Nephron (organoid): ENCODE data around the gene LGR4.

Experiments
- H3K27ac Mint-ChIP-seq, 3 experiments: 2 replicates each; pipeline ENCODE4 v1.8.0; 2020; ENCODE audit warnings: mixed read lengths in 3 of 3, mild to moderate bottlenecking in 2 of 3, moderate library complexity in 1 of 3
- H3K27me3 Mint-ChIP-seq: 2 replicates; pipeline ENCODE4 v1.8.0; 2021; ENCODE audit warnings: low read depth, mild to moderate bottlenecking, moderate library complexity, mixed read lengths
- H3K36me3 Mint-ChIP-seq: 2 replicates; pipeline ENCODE4 v1.8.0; 2020; ENCODE audit warnings: low read depth, mixed read lengths
- H3K4me1 Mint-ChIP-seq: 2 replicates; pipeline ENCODE4 v1.8.0; 2020; ENCODE audit warnings: mixed read lengths
- H3K4me3 Mint-ChIP-seq, 3 experiments: 2 replicates each; pipeline ENCODE4 v1.8.0; 2020; ENCODE audit warnings: mild to moderate bottlenecking in 3 of 3, mixed read lengths in 3 of 3, moderate library complexity in 2 of 3
- H3K9me3 Mint-ChIP-seq: 2 replicates; pipeline ENCODE4 v1.8.0; 2020; ENCODE audit warnings: mixed read lengths
- CTCF ChIP-seq, 3 experiments: fragments of 200-600 bp; sonication (generic); IDR thresholded peaks; one replicate each; pipeline ENCODE4 v1.5.0; 2021; ENCODE audit warnings: antibody characterized with exemption in 3 of 3; ENCODE audit not compliant: unreplicated experiment in 3 of 3

The LGR4 gene

GRCh38 chr11:27406498-27407354, 65.9 kb downstream of the LGR4 start:
- Mint-ChIP-seq H3K36me3 (peaks cover 23% of the 10 kb centered on the region), H3K27me3 (no peaks in the 10 kb centered on the region), H3K4me3 (no peak overlapping the region), H3K4me1 (peaks cover 16% of the 10 kb centered on the region), H3K27ac (no peak overlapping the region), H3K9me3 (no peaks in the 10 kb centered on the region)
- no peak for TF ChIP-seq CTCF (IDR thresholded peaks at IDR 0.05; ENCODE audit: unreplicated experiment in 3 of 3)

- Mint-ChIP-seq H3K27ac (no peak overlapping the region), H3K36me3 (peaks cover 29% of the 10 kb centered on the region), H3K4me1 (peaks cover 16% of the 10 kb centered on the region), H3K27me3 (no peaks in the 10 kb centered on the region), H3K4me3 (no peak overlapping the region), H3K9me3 (no peaks in the 10 kb centered on the region)
- no peak for TF ChIP-seq CTCF (IDR thresholded peaks at IDR 0.05; ENCODE audit: unreplicated experiment in 3 of 3)
These were observed 67.5 kb downstream of the LGR4 start for GRCh38 chr11:27405134-27405533.

GRCh38 chr11:27404427-27404826, 68.2 kb downstream of the LGR4 start:
- Mint-ChIP-seq H3K4me3 (no peak overlapping the region), H3K36me3 (peaks cover 25% of the 10 kb centered on the region), H3K27me3 (no peaks in the 10 kb centered on the region), H3K4me1 (peaks cover 12% of the 10 kb centered on the region), H3K27ac (no peak overlapping the region), H3K9me3 (no peaks in the 10 kb centered on the region)
- no peak for TF ChIP-seq CTCF (IDR thresholded peaks at IDR 0.05; ENCODE audit: unreplicated experiment in 3 of 3)

GRCh38 chr11:27403195-27403594, 69.4 kb downstream of the LGR4 start:
- H3K9me3 Mint-ChIP-seq: no peaks in the 10 kb centered on the region
- peaks cover 25% of the 10 kb centered on the region for H3K36me3 Mint-ChIP-seq
- no peak overlapping the region for H3K4me3 Mint-ChIP-seq
- no peak overlapping the region for H3K27ac Mint-ChIP-seq
- H3K27me3 Mint-ChIP-seq: no peaks in the 10 kb centered on the region
- no peak for TF ChIP-seq CTCF (IDR thresholded peaks at IDR 0.05; ENCODE audit: unreplicated experiment in 3 of 3)
- H3K4me1 Mint-ChIP-seq: peaks cover 14% of the 10 kb centered on the region

GRCh38 chr11:27402450-27402849, 70.1 kb downstream of the LGR4 start:
- Mint-ChIP-seq H3K27ac (no peak overlapping the region), H3K36me3 (peaks cover 25% of the 10 kb centered on the region), H3K4me1 (peaks cover 17% of the 10 kb centered on the region), H3K9me3 (no peaks in the 10 kb centered on the region), H3K27me3 (no peaks in the 10 kb centered on the region), H3K4me3 (no peak overlapping the region)
- TF ChIP-seq CTCF (IDR thresholded peaks at IDR 0.05; ENCODE audit: unreplicated experiment in 3 of 3): no peak

GRCh38 chr11:27401833-27402316, 70.7 kb downstream of the LGR4 start:
- H3K4me3 Mint-ChIP-seq: no peak overlapping the region
- peaks cover 29% of the 10 kb centered on the region for H3K36me3 Mint-ChIP-seq
- peaks cover 23% of the 10 kb centered on the region for H3K4me1 Mint-ChIP-seq
- H3K9me3 Mint-ChIP-seq: no peaks in the 10 kb centered on the region
- peak overlapping the region in 1 of 3 experiments; percentile 4 for H3K27ac Mint-ChIP-seq
- TF ChIP-seq CTCF (IDR thresholded peaks at IDR 0.05; ENCODE audit: unreplicated experiment in 3 of 3): no peak
- no peaks in the 10 kb centered on the region for H3K27me3 Mint-ChIP-seq
